Testis (tissue), 2 donors: ENCODE measurements around the gene REX1BD.

Source experiments
- CTCF ChIP-seq, 3 experiments: fragments of 450-650 bp in 2 of 3; fragments of 200-600 bp in 1 of 3; sonication (generic) in 1 of 3; IDR thresholded peaks; one replicate each; pipeline ENCODE4 v1.5.1; 2016 to 2019; ENCODE audit warnings: antibody characterized with exemption in 3 of 3, mild to moderate bottlenecking in 2 of 3, moderate library complexity in 1 of 3
- POLR2A ChIP-seq: fragments of 450-650 bp; IDR thresholded peaks from one replicate; pipeline ENCODE4 v1.6.1; 2017; ENCODE audit warnings: antibody characterized with exemption, mild to moderate bottlenecking, moderate library complexity

GRCh38 chr19:18613589-18614234 is 25.1 kb downstream of the REX1BD start:
- TF ChIP-seq CTCF (IDR thresholded peaks at IDR 0.05): no peak
- no peak for TF ChIP-seq POLR2A
